Measurements from ENCODE around the gene VARS2.

DNA sequence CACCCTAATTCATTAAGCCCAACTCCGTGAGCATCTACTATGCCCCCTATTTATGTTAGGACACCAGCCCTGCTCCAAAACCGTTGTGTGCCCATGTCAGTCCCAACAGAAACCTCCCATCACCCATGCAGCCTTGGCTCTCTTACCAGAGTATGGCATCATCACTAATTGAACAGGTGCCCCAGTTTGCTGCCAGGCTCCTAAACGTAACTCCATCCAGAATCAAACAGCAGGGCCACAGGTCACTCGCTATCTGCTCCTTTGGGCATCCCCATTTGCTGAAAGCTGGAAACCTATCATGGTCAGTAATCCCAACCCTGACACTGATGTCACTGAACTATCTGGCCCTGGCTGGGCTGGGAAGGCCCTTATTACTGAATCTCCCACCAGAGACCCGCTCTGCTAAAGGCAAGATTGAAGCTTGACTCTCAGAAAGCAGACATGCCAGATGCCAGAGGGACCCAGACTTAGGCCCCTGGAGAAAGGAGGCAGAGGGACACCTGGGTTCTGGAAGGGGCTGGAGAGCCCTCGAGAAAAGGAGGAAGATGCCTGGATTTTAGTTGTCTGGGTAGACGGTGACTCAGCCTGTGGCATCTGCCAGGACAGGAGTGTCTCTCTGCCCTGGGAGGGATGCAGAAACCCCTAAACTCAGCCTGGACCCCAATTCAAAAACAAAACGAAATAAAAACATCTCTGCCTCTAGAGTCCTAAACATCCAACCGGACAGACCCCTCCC, 40.8 kb downstream of the VARS2 start:
- TF ChIP-seq CTCF (IDR thresholded peaks at IDR 0.05) (no peak), POLR2A (IDR thresholded peaks at IDR 0.05) (no peak), EP300 (IDR thresholded peaks at IDR 0.05) (no peak)
